Measurements from ENCODE around the gene KLHDC9. TPM values are rescaled to one million over a fixed set of nuclear protein-coding genes. Genes with fewer than 3 reads are reported as not detected.

Gene KLHDC9
- polyA plus RNA-seq, 2 of the 4 experiments (the other 2 are of a cell fraction): 1.2 to 3.6 TPM

GRCh38 chr1:161083748-161084596, 14.2 kb upstream of the KLHDC9 start:
- no peak overlapping the region for H3K4me3 ChIP-seq
- H3K4me2 ChIP-seq: peak overlapping the region; percentile 69
- H3K27ac ChIP-seq: peak overlapping the region; percentile 88
- peak; percentile 3 to 7; a peak in 2 of 6 replicates for ATAC-seq
- TF ChIP-seq EP300 (IDR thresholded peaks at IDR 0.05) (0 out of 5 replicates have a peak, but pooled peaks of 1 of the 2 experiments have one; percentile 0), RAD21 (conservative IDR thresholded peaks at IDR 0.05 in 1 of 2, IDR thresholded peaks at IDR 0.05 in 1 of 2) (0 out of 5 replicates have a peak, but pooled peaks of 1 of the 2 experiments have one; percentile 3), PHF8 (IDR thresholded peaks at IDR 0.05; ENCODE audit: borderline replicate concordance, low read depth) (no peak)
- FAIRE-seq: no peak
- H3K9me3 ChIP-seq: no peaks in the 10 kb centered on the region
- CTCF ChIA-PET: interaction anchor here (0.8 to 12.7 kb wide), 9 partner anchors 10 to 90 kb away, joined by 4 to 167 read pairs (median 6); partner anchors contain the start of genes ARHGAP30 and KLHDC9
- WGBS (ENCODE audit: missing lambda C conversion rate): 84% methylated on average over 7 of the region's 10 CpGs
- peaks cover 64% of the 10 kb centered on the region for H3K4me1 ChIP-seq
- POLR2A ChIA-PET: interaction anchor here (0.9 kb wide), 1 partner anchor 39 kb away, joined by 4 read pairs; the partner anchor contains the start of gene USF1
- DNase-seq (ENCODE audit: low read depth in 1 of 2, low spot score in 1 of 2): no peak

GRCh38 chr1:161084597-161084988, 13.6 kb upstream of the KLHDC9 start:
- no peak for ATAC-seq
- TF ChIP-seq RNF2 (IDR thresholded peaks at IDR 0.05; ENCODE audit: borderline replicate concordance, low read depth) (no peak), ZFP36 (IDR thresholded peaks at IDR 0.05; ENCODE audit: borderline replicate concordance, partially characterized antibody) (no peak), HDAC2 (IDR thresholded peaks at IDR 0.05) (no peak), MAZ (IDR thresholded peaks at IDR 0.05; ENCODE audit: borderline replicate concordance, low read depth, low read length) (no peak), GATA3 (IDR thresholded peaks at IDR 0.05; ENCODE audit: borderline replicate concordance) (no peak), ZNF302 (CRISPR knock-in tag; IDR thresholded peaks at IDR 0.05) (no peak), MAX (IDR thresholded peaks at IDR 0.05) (no peak), JUN (IDR thresholded peaks at IDR 0.05) (no peak), CBX8 (IDR thresholded peaks at IDR 0.05) (no peak), MYC (IDR thresholded peaks at IDR 0.05; ENCODE audit: borderline replicate concordance, low read length) (no peak), RARB (CRISPR knock-in tag; IDR thresholded peaks at IDR 0.05) (no peak), HOXA7 (CRISPR knock-in tag; IDR thresholded peaks at IDR 0.05) (no peak), SREBF2 (IDR thresholded peaks at IDR 0.05) (no peak), FOXS1 (CRISPR knock-in tag; IDR thresholded peaks at IDR 0.05) (no peak), PBX3 (IDR thresholded peaks at IDR 0.05) (no peak)
- no peak for FAIRE-seq
- no peak for DNase-seq (ENCODE audit: low read depth in 1 of 2, low spot score in 1 of 2)
- Histone ChIP-seq H3K4me3 (no peak overlapping the region), H3K27ac (peak overlapping the region; percentile 88), H3K4me2 (peak overlapping the region; percentile 69), H3K4me1 (peaks cover 66% of the 10 kb centered on the region), H3K9me3 (no peaks in the 10 kb centered on the region)
- ChIA-PET CTCF (interaction anchor here (0.6 to 12.7 kb wide), 7 partner anchors 11 to 91 kb away, joined by 3 to 167 read pairs (median 4); partner anchors contain the start of genes ARHGAP30 and KLHDC9), POLR2A (interaction anchor here (0.9 kb wide), 1 partner anchor 39 kb away, joined by 4 read pairs; the partner anchor contains the start of gene USF1)
- 86% methylated on average over 1 of the region's 1 CpG for WGBS (ENCODE audit: missing lambda C conversion rate)

- CTCF ChIA-PET: interaction anchor here (0.6 to 12.7 kb wide), 9 partner anchors 12 to 92 kb away, joined by 3 to 167 read pairs (median 4); partner anchors contain the start of genes ARHGAP30 and KLHDC9
- ATAC-seq: no peak
- H3K4me1 ChIP-seq: peaks cover 66% of the 10 kb centered on the region
- WGBS (ENCODE audit: missing lambda C conversion rate): 62% methylated on average over 2 of the region's 2 CpGs
- DNase-seq (ENCODE audit: low read depth in 1 of 2, low spot score in 1 of 2): no peak
- peak overlapping the region; percentile 88 for H3K27ac ChIP-seq
- H3K9me3 ChIP-seq: no peaks in the 10 kb centered on the region
- no peak for FAIRE-seq
- H3K4me3 ChIP-seq: no peak overlapping the region
- POLR2A ChIA-PET: no interaction called here
- H3K4me2 ChIP-seq: peak overlapping the region; percentile 69
- TF ChIP-seq EHF (CRISPR knock-in tag; IDR thresholded peaks at IDR 0.05) (no peak), CTCF (IDR thresholded peaks at IDR 0.05) (no peak), SREBF2 (IDR thresholded peaks at IDR 0.05) (no peak), PBX3 (IDR thresholded peaks at IDR 0.05) (no peak), RNF2 (IDR thresholded peaks at IDR 0.05; ENCODE audit: borderline replicate concordance, low read depth) (no peak), MAX (IDR thresholded peaks at IDR 0.05) (no peak), RAD21 (conservative IDR thresholded peaks at IDR 0.05 in 1 of 2, IDR thresholded peaks at IDR 0.05 in 1 of 2) (no peak), PHF8 (IDR thresholded peaks at IDR 0.05; ENCODE audit: borderline replicate concordance, low read depth) (no peak), RARB (CRISPR knock-in tag; IDR thresholded peaks at IDR 0.05) (no peak), CHD2 (IDR thresholded peaks at IDR 0.05; ENCODE audit: low read length, partially characterized antibody) (no peak), USF2 (IDR thresholded peaks at IDR 0.05) (no peak), MAZ (IDR thresholded peaks at IDR 0.05; ENCODE audit: borderline replicate concordance, low read depth, low read length) (no peak), NPAS2 (CRISPR knock-in tag; IDR thresholded peaks at IDR 0.05; ENCODE audit: borderline replicate concordance) (no peak), ESRRA (IDR thresholded peaks at IDR 0.05; ENCODE audit: borderline replicate concordance, low read length) (no peak), SMC3 (IDR thresholded peaks at IDR 0.05) (no peak), NFE2L2 (conservative IDR thresholded peaks at IDR 0.05; ENCODE audit: low read length) (no peak)
Measured at GRCh38 chr1:161085165-161085564, 13.0 kb upstream of the KLHDC9 start.

All from A549 (cell line).